ENCODE measurements around the gene LRCOL1.

Gene LRCOL1

DNA sequence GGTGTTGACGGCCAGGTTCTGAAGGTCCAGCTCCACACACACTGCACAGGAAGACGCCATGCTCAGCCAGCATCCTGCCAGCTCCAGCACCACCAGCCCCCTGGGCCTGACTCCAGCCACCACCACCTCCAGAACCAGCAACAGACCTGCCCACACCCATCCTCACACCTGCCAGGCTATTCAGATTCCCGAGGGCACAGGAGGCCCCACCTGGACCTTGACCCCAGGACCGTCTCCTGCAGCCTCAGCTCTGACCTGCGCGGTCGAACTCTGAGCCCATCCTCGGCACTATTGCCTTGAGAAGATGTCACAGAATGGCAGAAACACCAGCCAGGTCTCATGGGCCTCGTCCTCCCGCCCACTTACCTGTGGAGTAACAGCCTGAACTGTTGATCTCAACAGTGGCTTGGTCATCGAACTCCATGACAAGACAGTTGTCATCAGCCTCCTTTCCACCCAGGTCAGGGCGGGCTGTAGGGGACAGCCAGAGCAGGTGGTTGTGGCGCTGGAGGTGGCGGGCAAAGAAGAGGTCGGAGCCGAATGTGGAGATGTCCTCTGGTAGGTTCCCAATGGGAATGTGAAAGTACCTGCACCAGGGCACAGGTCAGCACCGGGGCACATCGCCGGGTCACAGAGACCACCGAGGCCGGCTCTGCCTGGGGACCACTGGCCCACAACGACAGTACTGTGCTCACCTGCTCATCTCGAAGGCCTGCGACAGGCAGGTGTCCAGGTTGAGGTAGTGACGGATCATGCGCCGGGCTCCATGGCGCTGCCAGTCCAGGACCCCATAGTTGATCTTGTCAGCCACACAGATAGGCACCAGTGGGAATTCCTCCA is 31.6 kb upstream of the LRCOL1 start:
- H3K4me2 ChIP-seq (ENCODE audit: low read depth, low read length, poor library complexity, severe bottlenecking): no peak overlapping the region
- no peak overlapping the region for H3K27ac ChIP-seq (ENCODE audit: low read depth, low read length)
- H3K36me3 ChIP-seq (ENCODE audit: low read length): peaks cover 3% of the 10 kb centered on the region; the same call in 1 of the 2 replicates
- H3K9me2 ChIP-seq (replicated peaks; ENCODE audit: insufficient read depth, low read length): no peaks in the 10 kb centered on the region
- no peaks in the 10 kb centered on the region for H3K79me2 ChIP-seq (ENCODE audit: insufficient read depth, low read length)
- no peak overlapping the region for H3K4me3 ChIP-seq (ENCODE audit: insufficient read depth, low read length, poor library complexity, severe bottlenecking)
- no peaks in the 10 kb centered on the region for H3K27me3 ChIP-seq (ENCODE audit: low read length)
- H2AFZ ChIP-seq (ENCODE audit: low read depth, low read length, severe bottlenecking): no peak overlapping the region
- H3K9me3 ChIP-seq (ENCODE audit: insufficient read depth, low read length): no peaks in the 10 kb centered on the region
- H3F3A ChIP-seq (ENCODE audit: insufficient read depth): no peaks in the 10 kb centered on the region
- TF ChIP-seq, protein P1, sequence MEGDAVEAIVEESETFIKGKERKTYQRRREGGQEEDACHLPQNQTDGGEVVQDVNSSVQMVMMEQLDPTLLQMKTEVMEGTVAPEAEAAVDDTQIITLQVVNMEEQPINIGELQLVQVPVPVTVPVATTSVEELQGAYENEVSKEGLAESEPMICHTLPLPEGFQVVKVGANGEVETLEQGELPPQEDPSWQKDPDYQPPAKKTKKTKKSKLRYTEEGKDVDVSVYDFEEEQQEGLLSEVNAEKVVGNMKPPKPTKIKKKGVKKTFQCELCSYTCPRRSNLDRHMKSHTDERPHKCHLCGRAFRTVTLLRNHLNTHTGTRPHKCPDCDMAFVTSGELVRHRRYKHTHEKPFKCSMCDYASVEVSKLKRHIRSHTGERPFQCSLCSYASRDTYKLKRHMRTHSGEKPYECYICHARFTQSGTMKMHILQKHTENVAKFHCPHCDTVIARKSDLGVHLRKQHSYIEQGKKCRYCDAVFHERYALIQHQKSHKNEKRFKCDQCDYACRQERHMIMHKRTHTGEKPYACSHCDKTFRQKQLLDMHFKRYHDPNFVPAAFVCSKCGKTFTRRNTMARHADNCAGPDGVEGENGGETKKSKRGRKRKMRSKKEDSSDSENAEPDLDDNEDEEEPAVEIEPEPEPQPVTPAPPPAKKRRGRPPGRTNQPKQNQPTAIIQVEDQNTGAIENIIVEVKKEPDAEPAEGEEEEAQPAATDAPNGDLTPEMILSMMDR (IDR thresholded peaks at IDR 0.05; ENCODE audit: insufficient read depth, low read length, poor library complexity, severe bottlenecking): no peak
- TF ChIP-seq EZH2phosphoT487 (conservative IDR thresholded peaks at IDR 0.05; ENCODE audit: low read length): no peak
- no peak overlapping the region for H3K9ac ChIP-seq (ENCODE audit: low read length)
- H4K20me1 ChIP-seq (ENCODE audit: low read depth, low read length): no peaks in the 10 kb centered on the region

DNA sequence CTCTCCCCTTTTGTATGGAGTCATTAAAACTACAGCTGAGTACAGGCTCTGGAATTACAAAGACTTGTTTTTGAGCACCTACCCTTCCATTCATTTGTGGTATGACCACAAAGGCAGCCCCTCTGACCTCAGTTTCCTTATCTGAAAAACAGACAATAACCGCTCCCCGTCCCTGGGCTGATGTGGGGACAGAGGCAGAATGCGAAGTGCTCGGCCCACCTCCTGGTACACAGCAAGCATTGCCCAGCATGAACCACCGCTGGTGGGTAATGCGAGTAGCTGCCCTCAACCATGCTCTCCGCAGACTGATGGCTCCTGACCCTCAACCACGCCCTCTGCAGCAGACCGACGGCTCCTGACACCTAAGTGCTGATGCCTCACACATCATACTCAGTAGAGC is 30.6 kb upstream of the LRCOL1 start:
- Histone ChIP-seq H3F3A (ENCODE audit: insufficient read depth) (no peaks in the 10 kb centered on the region), H3K79me2 (ENCODE audit: insufficient read depth, low read length) (no peaks in the 10 kb centered on the region), H3K9ac (ENCODE audit: low read length) (no peak overlapping the region), H3K27me3 (ENCODE audit: low read length) (no peaks in the 10 kb centered on the region), H3K4me2 (ENCODE audit: low read depth, low read length, poor library complexity, severe bottlenecking) (no peak overlapping the region), H3K9me2 (replicated peaks; ENCODE audit: insufficient read depth, low read length) (no peaks in the 10 kb centered on the region), H3K27ac (ENCODE audit: low read depth, low read length) (no peak overlapping the region), H3K4me3 (ENCODE audit: insufficient read depth, low read length, poor library complexity, severe bottlenecking) (no peak overlapping the region), H3K36me3 (ENCODE audit: low read length) (peaks cover 5% of the 10 kb centered on the region; the same call in 1 of the 2 replicates), H4K20me1 (ENCODE audit: low read depth, low read length) (no peaks in the 10 kb centered on the region), H2AFZ (ENCODE audit: low read depth, low read length, severe bottlenecking) (no peak overlapping the region), H3K9me3 (ENCODE audit: insufficient read depth, low read length) (no peaks in the 10 kb centered on the region)
- TF ChIP-seq, protein P1 (IDR thresholded peaks at IDR 0.05; ENCODE audit: insufficient read depth, low read length, poor library complexity, severe bottlenecking): no peak
- TF ChIP-seq EZH2phosphoT487 (conservative IDR thresholded peaks at IDR 0.05; ENCODE audit: low read length): no peak

DNA sequence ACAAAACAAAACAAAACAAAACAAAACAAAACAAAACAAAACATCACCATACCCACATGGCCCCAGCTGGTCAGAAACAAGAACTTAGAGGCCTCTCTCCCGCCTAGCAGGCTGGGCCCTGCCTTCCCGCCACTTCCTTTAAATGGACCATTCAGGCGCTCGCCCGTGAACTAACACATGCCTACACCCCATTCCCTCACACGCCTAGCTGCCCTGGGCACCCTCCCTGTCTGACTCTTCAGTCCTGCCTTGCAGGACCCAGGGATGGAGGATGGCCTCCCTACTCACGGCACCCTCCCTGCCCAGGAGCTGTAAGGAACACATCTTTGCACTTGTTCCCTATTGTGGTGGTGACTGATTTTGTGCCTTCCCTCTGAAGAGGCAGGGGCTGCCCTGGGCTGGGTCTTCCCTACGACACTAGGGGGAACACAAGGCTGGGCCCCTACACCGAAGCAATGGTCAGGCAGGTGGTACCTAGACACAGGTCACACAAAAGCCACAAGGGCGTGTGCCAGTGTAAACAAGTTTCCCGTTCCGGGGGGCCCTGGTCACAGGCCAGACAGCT is 29.7 kb upstream of the LRCOL1 start:
- Histone ChIP-seq H2AFZ (ENCODE audit: low read depth, low read length, severe bottlenecking) (no peak overlapping the region), H4K20me1 (ENCODE audit: low read depth, low read length) (no peaks in the 10 kb centered on the region)

More for the DNA sequence above, 29.7 kb upstream of the LRCOL1 start:
- Histone ChIP-seq H3K9ac (ENCODE audit: low read length) (no peak overlapping the region), H3K4me3 (ENCODE audit: insufficient read depth, low read length, poor library complexity, severe bottlenecking) (no peak overlapping the region), H3K27ac (ENCODE audit: low read depth, low read length) (no peak overlapping the region), H3K4me2 (ENCODE audit: low read depth, low read length, poor library complexity, severe bottlenecking) (no peak overlapping the region), H3K27me3 (ENCODE audit: low read length) (no peaks in the 10 kb centered on the region), H3K79me2 (ENCODE audit: insufficient read depth, low read length) (no peaks in the 10 kb centered on the region), H3K36me3 (ENCODE audit: low read length) (peaks cover 10% of the 10 kb centered on the region; the same call in 1 of the 2 replicates), H3K9me3 (ENCODE audit: insufficient read depth, low read length) (no peaks in the 10 kb centered on the region), H3K9me2 (replicated peaks; ENCODE audit: insufficient read depth, low read length) (no peaks in the 10 kb centered on the region), H3F3A (ENCODE audit: insufficient read depth) (no peaks in the 10 kb centered on the region)
- TF ChIP-seq, protein P1 (IDR thresholded peaks at IDR 0.05; ENCODE audit: insufficient read depth, low read length, poor library complexity, severe bottlenecking): no peak
- no peak for TF ChIP-seq EZH2phosphoT487 (conservative IDR thresholded peaks at IDR 0.05; ENCODE audit: low read length)
